NCI-H2196 (cell line): ENCODE measurements around the gene ITPR1.

Source experiments
- DNase-seq: peaks from one replicate; lab custom pipeline; 2025; ENCODE audit not compliant: unreplicated experiment; lab: John Stamatoyannopoulos, UW

ITPR1 gene

DNA sequence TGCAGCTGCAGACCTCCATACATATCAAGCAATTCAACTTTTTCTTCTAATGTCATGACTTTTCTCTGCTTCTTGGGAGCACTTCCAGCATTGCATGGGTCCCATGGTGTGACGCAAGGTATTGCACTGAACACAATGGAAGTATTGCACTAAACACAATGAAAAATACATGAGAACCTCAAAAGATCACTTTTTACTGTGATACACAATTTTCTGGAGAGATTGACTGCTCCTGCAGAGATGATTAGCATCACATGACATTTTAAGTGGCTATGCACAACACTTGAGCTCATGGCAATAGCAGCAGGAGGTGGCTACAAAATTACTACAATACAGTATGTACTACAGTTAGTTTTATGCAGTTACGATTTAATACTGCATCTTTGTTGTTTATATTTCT, 372.6 kb downstream of the ITPR1 start:
- no peak for DNase-seq

- no peak for DNase-seq
These were observed 373.7 kb downstream of the ITPR1 start for GRCh38 chr3:4866866-4867265.

- no peak for DNase-seq
These were observed 384.1 kb downstream of the ITPR1 start for GRCh38 chr3:4877173-4877787.

DNA sequence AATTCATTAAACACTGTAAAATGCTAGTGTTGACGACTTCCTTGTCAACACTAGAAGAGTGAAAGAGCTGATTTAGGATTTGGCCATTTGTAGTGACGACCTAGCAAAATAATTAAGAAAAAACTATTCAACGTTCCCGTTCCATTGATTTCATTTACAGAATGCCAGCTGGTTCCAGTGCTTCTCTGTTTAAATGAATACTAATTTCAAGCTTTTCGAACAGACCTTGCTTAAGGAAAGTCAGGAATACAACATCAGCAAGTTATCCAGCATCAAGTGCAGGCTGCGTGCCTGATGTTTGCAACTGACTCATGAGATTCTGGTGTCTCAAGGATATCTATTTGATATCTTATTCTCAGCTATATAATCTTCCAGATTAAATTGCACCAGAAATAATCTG, 387.7 kb downstream of the ITPR1 start:
- DNase-seq: no peak

GRCh38 chr3:4882548-4882947, 389.4 kb downstream of the ITPR1 start:
- no peak for DNase-seq

DNA sequence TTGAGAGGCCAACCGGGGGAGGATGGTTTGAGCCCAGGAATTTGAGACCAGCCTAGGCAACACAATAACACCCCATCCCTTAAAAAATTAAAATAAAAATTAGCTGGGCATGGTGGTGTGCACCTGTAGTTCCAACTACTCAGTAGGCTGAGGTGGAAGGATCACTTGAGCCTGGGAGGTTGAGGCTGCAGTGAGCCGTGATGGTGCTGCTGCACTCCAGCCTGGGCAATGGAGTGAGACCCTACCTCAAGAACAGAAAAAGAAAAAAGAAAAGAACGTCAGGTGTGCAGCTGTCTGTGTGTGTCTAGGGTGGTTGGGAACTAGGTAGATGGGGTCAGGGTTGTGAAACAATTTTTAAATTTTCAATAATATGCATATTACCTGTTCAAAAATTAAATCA, 389.9 kb downstream of the ITPR1 start:
- DNase-seq: no peak

- DNase-seq: no peak
These were observed 391.7 kb downstream of the ITPR1 start for GRCh38 chr3:4884888-4885287.

- DNase-seq: no peak
These were observed 392.2 kb downstream of the ITPR1 start for GRCh38 chr3:4885316-4885715.

GRCh38 chr3:4886448-4886847, 393.3 kb downstream of the ITPR1 start:
- no peak for DNase-seq

GRCh38 chr3:4887177-4887576, 394.0 kb downstream of the ITPR1 start:
- no peak for DNase-seq

- DNase-seq: no peak
These were observed 396.0 kb downstream of the ITPR1 start for GRCh38 chr3:4888913-4889846.

DNA sequence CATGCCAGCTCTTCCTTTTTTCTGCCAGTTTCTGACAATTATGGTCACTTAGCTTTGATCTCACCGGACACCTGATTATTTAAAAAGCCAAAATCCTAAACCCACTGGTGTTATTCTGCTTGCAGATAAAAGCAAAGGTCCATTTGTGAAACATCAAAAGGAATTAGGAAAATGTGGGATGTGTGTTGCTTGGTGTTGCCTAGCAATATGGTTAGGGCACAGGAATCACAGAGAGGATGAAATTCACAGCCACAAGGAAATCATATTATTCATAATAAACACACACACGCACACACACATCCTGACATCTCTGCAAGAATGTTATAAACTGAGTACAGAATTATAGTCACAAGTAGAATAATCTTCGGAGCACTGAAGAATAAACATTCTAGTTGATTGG, 396.7 kb downstream of the ITPR1 start:
- no peak for DNase-seq

DNA sequence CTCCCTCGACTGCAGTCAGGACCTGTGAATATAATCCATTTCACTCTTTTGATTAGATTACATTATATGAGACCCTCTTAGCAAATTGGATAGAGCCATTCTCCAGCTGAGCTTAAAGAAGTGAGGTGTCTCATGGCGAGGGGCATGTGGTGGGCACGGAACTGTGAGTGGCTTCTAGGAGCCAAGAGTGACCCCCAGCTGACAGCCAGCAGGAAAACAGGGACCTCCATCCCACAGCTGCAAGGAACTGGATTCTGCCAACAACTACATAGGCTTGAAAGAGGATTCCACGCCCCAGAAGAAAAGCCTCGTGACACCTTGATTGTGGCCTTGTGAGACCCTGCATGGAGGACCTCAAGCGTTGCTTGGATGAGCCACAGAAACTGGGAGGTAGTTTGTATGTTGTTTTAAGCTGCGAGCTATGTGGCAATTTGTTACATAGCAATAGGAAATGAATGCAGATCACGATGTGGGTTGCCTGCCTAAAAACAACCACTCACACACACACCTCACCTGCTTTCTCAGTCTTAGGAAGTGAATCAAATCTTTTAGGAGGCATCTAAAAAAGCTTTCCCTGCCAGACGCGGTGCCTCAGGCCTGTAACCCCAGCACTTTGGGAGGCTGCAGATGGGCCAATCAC, 401.9 kb downstream of the ITPR1 start:
- no peak for DNase-seq

DNA sequence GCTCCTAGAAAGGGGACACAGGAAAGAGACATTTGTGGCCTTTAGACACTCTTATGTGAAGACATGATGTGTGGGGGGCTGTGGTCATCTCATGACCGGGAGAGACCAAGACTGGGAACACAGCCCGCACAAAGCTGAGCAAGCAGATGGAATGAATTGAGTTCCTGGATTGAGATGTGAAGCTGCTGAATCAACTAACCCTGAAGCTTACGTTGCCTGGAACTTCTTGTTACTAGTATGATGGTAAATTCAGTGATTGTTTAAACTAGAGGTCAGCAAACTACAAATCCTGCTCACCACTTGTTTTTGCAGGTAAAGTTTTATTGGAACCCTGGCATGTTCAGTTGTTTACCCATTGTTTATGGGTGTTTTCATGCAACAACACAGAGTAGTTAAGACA, 402.7 kb downstream of the ITPR1 start:
- no peak for DNase-seq
